Measurements from ENCODE around the gene ZDHHC12.

The ZDHHC12 gene

GRCh38 chr9:128688501-128689292 lies 35.2 kb downstream of the ZDHHC12 start, which contains the start of gene SET:
Gene SET, plus strand, starts transcription at chr9:128689222. Its CDS starts 361 bp downstream, at chr9:128689583.
- peak; percentile 72 to 83 for DNase-seq (ENCODE audit: low read depth in 2 of 2, low spot score in 1 of 2)

GRCh38 chr9:128687453-128687852 lies 36.5 kb downstream of the ZDHHC12 start:
- no peak for DNase-seq (ENCODE audit: low read depth in 2 of 2, low spot score in 1 of 2)

- DNase-seq (ENCODE audit: low read depth in 2 of 2, low spot score in 1 of 2): no peak
Measured at GRCh38 chr9:128685636-128686489, 38.1 kb downstream of the ZDHHC12 start.

- DNase-seq (ENCODE audit: low read depth in 2 of 2, low spot score in 1 of 2): peak in 1 of 2 donors; percentile 47
Measured at GRCh38 chr9:128684325-128685199, 39.4 kb downstream of the ZDHHC12 start.

GRCh38 chr9:128684065-128684324 lies 39.9 kb downstream of the ZDHHC12 start:
- DNase-seq (ENCODE audit: low read depth in 2 of 2, low spot score in 1 of 2): no peak

GRCh38 chr9:128683340-128684064 lies 40.4 kb downstream of the ZDHHC12 start:
- no peak for DNase-seq (ENCODE audit: low read depth in 2 of 2, low spot score in 1 of 2)

GRCh38 chr9:128677794-128678193 lies 46.1 kb downstream of the ZDHHC12 start:
- no peak for DNase-seq (ENCODE audit: low read depth in 2 of 2, low spot score in 1 of 2)

- DNase-seq (ENCODE audit: low read depth in 2 of 2, low spot score in 1 of 2): no peak
Measured at GRCh38 chr9:128675382-128675781, 48.5 kb downstream of the ZDHHC12 start.
